HTERT RPE-1 (cell line): ENCODE results near the gene HES7.
"Not testable (repeated sequence)": the region's sequence is repeated elsewhere in the genome, so short reads cannot be mapped to it uniquely, and the experiment has no call there.

Source experiments
- in situ Hi-C: fragments of 300-500 bp; cut with MboI; formaldehyde crosslinking; loops from 4 replicates; pipeline ENCODE4 v1.14.3; 2020; ENCODE audit warnings: low sequenced_read_pairs

HES7 gene

DNA sequence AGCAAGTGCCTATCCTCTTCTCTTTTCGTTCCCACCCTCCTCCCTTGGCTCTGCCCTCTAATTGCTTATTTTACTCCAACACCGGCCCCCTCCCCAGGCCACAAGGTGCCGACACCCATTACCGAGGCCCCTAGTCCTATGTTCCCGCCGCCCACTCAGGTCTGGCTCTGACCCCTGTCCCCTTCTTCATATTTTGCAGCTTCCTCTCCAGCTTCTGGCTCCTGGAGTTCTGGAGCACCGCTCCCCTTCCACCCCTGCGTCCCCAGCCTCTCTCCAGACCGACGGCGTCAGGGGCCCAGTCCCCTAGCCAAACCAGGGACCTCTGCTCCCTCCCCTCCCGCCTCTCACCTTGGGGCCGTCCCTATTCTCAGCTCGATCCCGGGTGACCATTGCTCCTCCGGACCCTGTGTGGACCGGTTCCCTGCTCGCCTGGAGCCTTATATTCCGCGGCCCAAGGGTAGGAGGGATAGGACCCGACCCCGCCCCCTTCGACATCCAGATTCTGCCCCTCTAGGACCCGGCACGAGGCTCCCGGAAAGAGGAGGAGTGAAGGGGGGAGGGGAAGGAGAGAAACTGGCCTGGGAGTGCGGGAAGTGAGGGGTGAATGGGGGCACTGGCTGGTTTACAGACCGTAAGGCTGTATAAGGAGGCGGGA lies at the start of gene HES7:
Gene HES7, minus strand, starts transcription at position 412 of the 655 bp plus-strand sequence. Its CDS starts 22 bp downstream, at position 390.
- in situ Hi-C loops = no loop called here

DNA sequence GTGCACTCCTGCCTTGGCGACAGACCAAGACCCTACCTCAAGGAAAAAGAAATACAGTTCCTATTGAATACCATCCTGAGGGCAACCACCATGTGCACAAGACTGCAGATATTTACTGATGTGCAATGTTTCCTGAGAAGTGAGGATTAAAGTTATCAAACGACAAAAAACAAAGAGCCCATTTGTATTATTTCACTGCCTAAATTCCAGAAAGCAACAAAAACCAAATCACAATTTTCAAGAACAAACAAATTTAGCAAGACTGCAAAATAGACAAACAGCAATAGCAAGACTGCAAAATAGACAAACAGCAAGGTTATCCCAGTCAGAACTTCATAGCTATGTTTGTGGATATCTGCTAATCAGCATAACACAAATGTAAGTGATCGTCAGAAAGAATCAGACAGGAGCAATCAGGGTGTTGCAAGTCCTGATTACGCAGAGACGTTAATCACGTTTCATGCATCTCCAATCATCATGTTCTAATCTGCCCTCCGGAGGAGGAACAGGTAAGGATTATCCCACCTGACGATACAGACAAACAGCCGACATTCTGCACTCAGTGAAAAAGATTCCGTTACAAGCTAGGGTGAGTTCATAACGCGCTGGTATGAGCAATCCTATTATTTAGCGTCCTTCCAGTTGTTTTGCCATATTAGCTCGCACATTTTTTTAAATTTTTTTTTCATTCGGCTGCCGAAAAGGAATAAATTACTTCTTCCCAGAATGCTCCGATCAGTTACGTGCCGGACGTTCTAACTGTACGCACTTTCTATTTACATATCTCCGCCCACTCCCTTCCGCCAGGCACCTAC lies 49.4 kb upstream of the HES7 start:
- in situ Hi-C loops = no loop called here

DNA sequence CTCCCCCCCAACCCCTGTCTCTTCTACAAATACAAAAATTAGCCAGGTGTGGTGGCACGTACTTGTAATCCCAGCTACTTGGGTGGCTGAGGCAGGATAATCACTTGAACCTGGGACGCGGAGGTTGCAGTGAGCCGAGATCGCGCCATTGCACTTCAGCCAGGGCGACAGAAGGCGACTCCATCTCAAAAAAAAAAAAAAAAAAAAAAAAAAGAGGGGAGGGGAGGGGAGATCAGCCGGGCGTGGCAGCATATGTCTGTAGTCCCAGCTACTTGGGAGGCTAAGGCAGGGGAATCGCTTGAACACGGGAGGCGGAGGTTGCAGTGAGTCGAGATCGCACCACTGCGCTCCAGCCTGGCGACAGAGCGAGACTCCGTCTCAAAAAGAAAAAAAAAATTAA lies 46.3 kb upstream of the HES7 start:
- in situ Hi-C loops = not testable (repeated sequence)

DNA sequence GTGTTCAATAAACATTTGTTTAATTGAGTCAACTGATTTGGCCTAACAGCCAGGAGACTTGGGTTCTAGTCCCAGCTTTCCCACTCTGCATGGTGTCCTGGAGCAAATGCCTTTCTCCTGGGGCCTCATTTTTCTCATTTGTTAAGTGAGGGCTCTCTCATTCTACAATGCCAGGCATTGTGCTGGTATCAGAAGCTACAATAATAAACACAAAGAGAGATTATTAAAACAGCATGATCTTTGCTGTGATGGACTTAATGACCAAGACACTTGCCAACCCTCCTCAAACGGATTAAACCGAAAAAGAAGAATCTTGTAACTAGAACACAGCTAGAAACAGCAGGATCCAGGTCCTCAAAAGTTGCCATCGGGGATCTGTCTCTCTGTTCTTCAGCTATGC lies 43.6 kb upstream of the HES7 start:
- in situ Hi-C loops = no loop called here

DNA sequence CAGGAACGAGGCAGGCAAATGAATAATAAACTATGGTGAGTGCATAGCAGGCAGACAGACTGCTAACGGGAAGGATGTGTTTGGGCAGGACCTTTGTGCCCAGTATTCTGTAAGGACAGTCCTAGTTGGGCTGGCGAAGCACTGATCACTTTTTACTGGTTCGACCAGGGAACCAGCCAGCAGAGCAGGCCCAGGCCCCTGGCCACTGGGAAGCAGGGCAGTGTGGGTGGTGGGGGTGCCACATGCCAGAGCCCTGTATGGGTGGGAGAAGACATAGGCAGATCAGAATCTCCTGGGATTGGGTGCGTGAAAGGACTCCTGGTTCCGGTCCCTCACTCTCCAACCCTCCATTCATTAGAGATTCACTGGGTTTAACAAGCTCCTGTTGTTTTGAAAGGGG lies 42.8 kb upstream of the HES7 start:
- in situ Hi-C loops = no loop called here

DNA sequence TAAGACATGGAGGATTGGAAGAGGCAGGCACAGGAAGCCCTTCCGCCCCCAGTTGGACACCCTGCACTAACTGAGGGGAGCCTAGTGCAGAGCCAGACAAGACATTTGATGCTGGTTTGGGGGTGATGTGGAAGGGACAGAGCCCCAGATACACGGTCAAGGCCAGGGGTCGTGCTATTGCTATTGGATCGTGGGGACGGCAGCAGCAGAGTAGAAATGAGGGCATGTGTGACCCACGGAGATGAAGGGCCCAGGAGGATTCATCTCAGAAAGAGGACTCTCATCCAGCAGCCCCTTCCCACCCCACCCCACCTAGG lies 40.9 kb upstream of the HES7 start:
- in situ Hi-C loops = no loop called here

DNA sequence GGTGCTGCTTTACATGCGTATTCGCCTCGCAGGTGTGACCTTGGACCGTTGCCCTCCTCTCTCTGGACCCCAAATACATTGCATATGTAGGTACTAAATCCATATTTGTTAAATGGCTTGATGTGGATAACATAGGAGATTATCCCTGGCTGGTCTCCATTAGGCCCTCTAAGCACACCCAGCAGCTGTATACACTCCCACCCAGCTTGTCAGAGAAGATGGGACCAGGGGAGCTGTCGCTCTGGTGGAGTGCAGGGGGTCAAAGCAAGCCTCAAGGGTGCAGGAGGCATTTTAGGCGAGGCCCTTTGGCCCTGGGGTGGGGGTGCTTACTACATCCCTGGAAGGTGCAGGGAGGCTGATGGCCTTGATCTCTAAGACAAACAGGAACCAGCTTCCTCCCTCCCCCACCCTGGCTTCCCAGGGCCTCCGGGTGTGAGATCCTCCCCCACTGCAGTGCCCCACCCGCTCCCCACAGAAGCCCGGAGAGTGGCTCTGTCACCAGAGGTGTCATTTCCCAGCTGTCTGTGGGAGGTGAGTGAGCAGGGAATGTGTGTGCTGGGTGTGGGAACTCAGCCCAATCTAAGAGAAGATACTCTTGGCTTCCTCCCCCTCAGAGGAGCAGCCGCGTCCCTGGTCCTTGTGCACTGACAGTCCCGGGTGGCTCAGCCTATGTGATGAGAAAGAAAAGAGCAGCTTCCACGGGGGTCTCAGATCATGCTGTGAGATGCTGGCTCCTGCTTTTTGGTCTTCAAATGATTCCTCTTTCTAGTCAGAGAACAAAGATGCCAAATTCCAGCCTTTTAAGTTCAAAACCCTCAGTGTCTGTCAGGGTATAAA lies 40.3 kb upstream of the HES7 start:
- in situ Hi-C loops = no loop called here

DNA sequence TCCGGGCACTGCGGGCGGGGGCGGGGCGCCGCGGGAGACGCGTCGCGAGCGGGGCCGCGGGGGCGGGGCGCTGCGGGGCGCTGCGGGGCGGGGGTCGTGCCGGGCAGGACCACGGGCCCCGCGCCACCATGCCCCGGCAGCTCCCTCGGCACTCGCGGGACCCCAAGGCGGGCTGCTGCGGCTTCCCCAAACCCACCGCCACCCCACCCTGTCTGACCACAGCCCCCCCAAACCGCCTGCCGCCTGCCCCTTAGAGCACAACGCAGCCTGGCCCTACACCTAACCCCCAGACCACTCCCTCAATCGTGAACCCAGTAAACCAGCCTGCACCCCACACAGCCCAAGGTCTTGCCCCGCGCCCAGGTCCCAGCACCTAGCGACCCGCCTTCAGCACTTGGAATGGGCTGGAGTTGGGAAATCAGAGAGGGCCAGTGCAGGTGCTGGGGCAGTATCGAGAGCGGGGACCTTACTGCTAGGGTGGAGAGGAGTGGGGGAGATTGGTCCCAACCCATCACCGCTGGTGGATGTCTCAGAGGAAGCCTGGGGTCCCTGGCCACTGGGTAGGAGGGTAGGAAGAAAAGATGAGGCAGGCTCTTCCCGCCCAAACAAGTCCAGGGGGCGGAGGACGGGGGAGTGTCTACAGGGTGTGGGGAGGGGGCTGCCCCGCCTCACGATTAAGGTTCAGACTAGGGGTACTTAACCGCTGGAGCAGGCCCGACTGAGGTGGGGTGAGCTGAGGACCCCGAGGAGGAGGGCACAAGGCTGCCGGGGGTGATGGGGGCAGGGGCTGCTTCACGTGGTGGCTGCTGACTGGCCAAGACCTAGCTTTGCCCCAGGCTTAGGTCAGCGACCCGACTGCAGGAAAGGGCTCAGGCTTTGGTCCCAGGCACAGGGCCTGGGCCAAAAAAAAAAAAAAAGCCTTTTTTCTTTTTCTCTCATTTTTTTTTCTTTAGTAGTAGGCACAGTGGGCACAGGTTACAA lies 39.4 kb upstream of the HES7 start:
- in situ Hi-C loops = no loop called here

DNA sequence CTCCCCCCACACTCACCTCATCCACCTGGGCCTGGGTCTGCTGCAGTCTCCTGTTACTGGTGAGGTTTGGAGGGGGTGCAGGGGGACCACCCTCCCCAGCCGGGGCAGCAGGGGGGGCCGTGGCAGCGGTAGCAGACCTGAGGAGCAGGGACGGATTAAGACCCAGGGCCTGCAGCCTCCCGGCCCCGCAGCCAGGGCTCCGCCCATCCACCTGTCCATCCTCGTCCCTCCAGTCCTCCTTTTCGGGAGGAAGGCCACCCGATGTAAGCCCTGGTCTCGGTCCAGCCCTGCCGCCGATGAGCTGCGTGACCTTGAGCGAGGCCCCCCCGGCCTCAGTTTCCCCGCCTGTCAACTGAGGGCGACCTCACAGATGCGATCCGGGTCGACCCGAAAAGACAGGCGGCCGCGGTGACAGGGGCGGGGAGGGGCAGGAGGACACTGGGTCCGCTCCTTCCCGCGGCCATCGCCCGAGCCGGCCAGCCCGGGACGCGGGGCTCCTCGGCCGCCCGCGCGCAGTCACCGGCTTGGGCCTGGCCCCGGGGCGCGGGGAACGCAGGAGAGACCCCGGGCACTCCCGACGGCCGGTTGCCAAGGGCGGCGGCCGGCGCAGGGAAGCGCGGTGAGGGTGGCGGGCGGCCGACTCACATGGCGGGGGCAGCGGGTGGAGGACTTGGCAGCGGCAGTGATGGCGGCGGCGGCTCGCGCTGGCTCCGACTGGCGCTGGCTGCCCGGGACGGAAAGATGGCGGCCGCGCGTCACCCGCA lies 38.5 kb upstream of the HES7 start, which contains the start of gene VAMP2:
Gene VAMP2, minus strand, starts transcription at position 716 of the 764 bp plus-strand sequence. Its CDS starts 69 bp downstream, at position 647.
- in situ Hi-C loops = no loop called here

DNA sequence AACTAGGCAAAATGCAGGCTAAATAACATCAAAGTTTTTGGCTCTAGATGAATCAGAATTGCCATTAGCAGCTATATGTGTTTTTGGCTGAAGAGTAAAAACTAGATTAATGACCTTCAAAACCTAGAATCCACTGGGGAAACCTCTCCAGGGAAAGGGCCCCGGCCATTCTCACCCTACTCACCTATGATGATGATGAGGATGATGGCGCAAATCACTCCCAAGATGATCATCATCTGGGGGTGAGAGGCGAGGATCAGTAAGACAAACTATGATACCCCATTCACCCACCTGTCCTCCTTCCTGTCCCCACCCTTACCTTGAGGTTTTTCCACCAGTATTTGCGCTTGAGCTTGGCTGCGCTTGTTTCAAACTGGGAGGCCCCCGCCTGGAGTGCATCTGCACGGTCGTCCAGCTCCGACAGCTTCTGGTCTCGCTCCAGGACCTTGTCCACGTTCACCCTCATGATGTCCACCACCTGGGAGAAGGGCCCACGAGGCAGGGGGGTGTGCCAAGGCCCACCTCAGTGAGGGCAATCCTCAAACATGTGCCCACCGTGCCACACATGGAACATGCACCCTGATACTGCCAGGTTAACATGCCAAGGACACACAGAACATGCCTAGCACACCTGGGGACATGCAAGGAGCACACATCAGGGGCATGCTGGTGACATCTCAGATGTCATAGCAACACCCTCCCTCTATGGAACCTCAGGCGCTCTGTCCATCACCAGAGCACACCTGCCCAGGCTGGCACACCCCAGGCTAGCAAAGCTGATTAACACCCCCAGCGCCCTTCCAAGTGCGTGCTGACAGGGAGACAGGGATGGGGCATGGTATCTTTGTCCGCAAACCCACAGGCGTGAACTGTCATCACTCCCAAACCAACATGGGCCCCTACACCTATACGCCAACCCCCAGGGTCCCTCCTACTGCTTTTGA lies 37.7 kb upstream of the HES7 start:
- in situ Hi-C loops = no loop called here

DNA sequence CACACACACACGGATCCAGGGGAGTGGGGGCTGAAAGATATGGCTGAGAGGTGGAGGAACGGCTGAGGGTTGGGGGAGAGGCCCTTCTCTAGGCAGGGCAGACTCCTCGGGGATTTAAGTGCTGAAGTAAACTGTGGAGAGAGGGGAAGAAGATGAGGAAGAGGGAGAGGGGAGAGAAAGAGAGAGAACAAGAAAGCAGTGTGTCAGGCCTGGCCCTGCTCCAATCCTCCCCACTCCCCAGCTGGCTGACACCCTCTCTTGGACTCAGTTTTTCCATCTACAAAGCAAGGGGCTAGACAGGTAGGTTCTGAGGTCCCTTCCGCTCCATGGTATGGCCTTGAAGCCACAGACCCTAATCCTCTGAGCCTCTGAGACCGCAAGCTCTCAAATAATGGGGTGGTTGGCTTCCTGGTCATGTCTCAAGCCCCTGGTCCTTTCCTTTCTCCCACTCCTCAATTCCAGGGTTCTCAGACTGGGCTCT lies 36.9 kb upstream of the HES7 start:
- in situ Hi-C loops = no loop called here

DNA sequence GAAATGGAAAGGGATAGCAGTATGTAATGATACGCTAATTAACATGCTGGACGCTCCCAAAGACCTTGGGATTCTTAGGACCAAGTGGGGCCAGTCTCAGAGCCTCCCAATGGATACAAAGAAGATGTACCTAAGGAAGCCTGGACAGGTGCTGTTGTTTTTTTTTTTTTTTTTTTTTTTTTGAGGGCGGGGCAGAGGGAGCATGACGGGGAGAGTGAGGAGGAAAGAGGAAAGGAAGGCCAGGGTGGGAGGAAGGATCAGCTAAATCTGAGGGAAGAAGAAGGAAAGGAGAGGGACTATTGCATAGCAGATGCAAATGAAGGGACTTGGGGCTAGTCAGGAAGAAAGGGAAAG lies 36.3 kb upstream of the HES7 start:
- in situ Hi-C loops = no loop called here

DNA sequence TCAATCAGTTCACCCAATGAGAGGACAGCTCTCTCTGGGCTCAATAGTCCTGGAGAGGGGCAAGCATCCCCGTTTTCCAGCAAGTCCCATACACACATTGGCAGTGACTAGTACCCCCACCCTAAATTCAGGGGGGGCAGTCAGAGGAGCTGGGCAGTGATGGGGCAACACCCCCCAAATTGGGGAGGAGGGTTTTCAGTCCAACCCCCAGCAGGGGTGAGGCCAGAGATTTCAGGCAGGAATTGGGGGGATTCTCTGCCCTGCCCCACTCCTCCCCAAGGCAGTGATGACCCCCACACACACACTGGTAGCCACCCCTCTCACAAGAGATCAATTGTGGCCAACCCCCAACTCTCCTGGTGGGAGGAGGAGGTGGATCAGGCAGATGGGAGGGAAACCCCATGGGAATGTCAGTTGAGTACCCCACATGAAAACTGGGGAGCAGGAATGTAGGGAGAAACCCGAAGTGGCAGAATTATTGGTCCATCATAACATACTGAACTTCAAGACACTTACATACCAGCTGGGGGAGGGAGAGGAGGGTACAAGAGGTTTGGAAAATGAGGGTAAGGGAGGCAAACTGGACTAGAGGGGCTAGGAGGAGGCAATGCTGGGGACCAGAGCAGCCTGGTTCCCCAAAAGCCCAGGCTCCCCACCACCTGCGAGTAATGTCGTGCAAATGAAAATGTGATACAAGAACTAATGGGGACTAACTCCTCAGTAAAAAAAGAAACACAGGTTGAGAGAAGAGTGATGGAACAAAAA lies 35.7 kb upstream of the HES7 start:
- in situ Hi-C loops = no loop called here

DNA sequence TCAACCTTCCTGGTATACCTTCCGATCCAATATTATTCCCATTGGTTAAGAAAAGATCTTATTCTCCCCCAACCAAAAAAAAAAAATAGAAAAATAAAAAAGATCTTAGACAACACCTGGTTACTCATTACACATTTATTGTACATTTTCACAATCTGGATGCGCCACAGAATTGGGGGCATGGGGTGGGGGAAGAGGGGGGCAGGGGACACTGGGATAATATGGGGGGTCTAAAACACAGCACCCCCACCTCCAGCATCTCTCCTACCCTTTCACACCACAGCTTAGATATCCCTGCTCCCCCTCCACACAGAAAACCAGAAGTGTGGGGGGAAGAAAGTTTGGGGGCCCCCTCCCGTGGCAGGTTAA lies 35.1 kb upstream of the HES7 start:
- in situ Hi-C loops = no loop called here

DNA sequence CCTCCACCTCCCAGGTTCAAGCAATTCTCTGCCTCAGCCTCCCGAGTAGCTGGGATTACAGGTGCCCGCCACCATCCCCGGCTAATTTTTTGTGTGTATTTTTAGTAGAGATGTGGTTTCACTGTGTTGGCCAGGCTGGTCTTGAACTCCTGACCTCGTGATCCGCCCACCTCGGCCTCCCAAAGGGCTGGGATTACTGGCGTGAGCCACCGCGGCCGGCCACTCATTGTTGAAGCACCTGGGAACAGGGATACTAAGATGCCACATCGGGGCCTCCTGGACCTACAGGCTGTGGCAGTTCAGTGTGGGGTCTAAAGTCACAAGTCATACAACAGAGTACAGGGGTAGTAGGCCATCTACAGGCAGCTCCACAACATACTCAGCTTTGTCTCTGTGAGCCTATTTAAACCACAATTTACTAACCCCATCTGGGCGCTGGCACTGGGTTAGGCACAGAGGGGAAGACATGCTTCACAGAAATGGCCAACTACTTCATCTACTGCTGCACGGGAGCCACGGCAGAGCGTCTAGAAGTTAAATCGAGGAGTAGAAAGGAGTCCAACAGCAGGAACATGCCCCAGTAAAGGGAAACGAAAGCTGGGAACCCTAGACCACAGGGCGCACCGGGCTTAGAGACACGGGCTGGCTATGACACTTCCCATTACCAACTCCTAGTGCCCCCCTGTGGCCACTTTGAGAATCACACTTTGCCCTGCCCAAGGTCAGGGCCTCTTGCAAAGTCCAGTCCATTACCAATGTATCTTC lies 34.5 kb upstream of the HES7 start:
- in situ Hi-C loops = no loop called here

DNA sequence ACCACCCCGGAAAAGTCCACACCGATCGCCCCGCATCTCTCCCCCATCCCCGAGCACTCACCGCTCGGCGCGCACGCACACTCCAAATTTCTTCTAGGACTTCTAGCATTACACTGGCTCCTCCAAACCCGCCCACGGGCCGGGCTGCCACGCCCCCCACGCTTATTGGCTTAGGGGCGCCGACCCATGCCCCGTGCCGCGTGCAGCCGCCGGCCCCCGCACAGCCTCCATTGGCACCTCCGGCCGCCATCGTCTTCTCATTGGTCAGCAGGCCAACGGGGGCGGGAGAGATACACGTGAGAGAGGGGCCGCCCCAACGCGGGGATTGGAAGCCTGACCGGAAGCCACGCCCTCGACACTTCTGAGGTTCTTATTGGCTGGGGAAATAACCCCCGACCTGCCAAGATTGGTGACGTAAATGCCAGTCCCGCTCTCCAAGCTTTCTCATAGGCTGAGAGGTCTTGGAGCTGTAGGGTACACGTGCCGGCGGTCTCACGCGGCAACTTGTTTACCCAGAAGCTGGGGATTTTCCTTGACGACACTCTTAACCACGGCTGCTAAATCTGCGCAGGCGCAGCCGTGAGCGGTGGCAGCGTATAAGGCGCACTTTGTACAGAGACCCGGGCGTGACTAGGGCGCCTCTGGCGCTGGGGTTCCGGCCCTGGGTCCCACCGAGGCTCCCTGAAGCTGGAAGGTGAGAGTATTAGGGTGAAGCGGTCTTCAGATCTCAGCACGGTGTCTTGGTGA lies 32.5 kb upstream of the HES7 start:
- in situ Hi-C loops = no loop called here

DNA sequence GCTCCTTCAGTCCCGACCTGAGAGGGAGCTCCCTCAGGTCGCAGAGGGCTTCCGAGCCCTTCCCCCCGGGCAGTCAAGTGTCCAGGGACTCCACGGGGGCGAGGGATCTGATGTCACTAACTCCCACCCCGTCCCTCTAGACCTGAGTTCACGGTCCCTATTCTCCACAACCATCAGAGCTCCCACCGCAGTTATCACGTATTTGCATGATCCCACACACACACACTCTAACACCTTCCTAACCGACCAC lies 32.0 kb upstream of the HES7 start:
- in situ Hi-C loops = no loop called here
